Thoracic aorta (tissue), 2 donors: ENCODE data around the gene EXOC3L4. TPM values are rescaled to one million over a fixed set of nuclear protein-coding genes. Genes with fewer than 3 reads are reported as not detected.
"Not testable (repeated sequence)": the region's sequence is repeated elsewhere in the genome, so short reads cannot be mapped to it uniquely, and the experiment has no call there.

Experiments
- ATAC-seq: fragments of 150-250 bp; one replicate; pipeline ENCODE4 v1.8.0; 2017; ENCODE audit warnings: low read depth; ENCODE audit not compliant: insufficient number of reproducible peaks, low FRiP score
- DNase-seq: peaks from one replicate; pipeline ENCODE4 v3.0.0-alpha.2; 2020; ENCODE audit warnings: low spot score
- H3K27ac ChIP-seq, 2 donors: fragments of 200-600 bp; sonication (generic); 1 replicate in 1 of 2; 2 replicates in 1 of 2; pipeline ENCODE4 v1.5.1; 2016; ENCODE audit warnings: mild to moderate bottlenecking in 2 of 2, moderate library complexity in 2 of 2
- H3K27me3 ChIP-seq: fragments of 200-600 bp; sonication (generic); replicated peaks from 2 replicates; pipeline ENCODE4 v1.6.0; 2016; ENCODE audit warnings: mild to moderate bottlenecking; ENCODE audit not compliant: insufficient read depth
- H3K36me3 ChIP-seq: fragments of 200-600 bp; sonication (generic); one replicate; pipeline ENCODE4 v1.5.1; 2016
- H3K4me1 ChIP-seq, 2 donors: fragments of 200-600 bp; sonication (generic); 1 replicate in 1 of 2; 2 replicates in 1 of 2; pipeline versions ENCODE4 v1.5.1 to v1.6.0; 2016; ENCODE audit warnings: low read depth in 2 of 2, mild to moderate bottlenecking in 1 of 2; ENCODE audit not compliant: control insufficient read depth in 1 of 2
- H3K4me3 ChIP-seq: fragments of 200-600 bp; sonication (generic); 2 replicates; pipeline ENCODE4 v1.5.1; 2016; ENCODE audit warnings: mild to moderate bottlenecking
- H3K9me3 ChIP-seq: fragments of 200-600 bp; sonication (generic); 2 replicates; pipeline ENCODE4 v1.5.1; 2016
- total RNA-seq, 2 donors: library from RNA; depleted of rRNA; stranded (reverse); fragments of >200 nt; gene quantifications; one replicate each; pipeline versions ENCODE4 v1.1.0 to v1.2.3, GENCODE V29; 2016
- TF ChIP-seq, protein P1 (sequence below): fragments of 200-600 bp; sonication (generic); IDR thresholded peaks from one replicate; pipeline ENCODE4 v1.5.1; 2019; ENCODE audit warnings: antibody characterized with exemption

Gene EXOC3L4
- total RNA-seq, 2 donors from 2014 or later = not detected

DNA sequence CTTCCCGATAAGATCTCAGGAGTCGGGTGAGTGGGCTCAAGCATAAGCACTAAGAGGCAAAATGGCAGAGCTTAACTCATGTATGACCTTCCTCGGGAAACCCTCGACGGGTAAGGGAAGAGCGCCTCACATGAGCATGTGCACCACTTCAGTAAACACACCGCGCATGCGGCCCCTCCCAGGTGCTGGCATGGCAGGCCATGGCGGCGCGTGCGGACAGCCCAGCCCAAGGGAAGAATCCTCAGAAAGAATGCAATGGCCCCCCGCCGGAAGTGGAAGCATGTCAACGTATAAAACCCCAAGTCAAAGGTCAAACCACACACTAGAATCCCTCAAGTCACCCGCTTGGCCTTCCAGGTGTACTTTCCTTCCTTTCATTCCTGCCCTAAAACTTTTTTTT is 22.1 kb downstream of the EXOC3L4 start:
- no peak overlapping the region for H3K4me3 ChIP-seq
- H3K27ac ChIP-seq = no peak overlapping the region
- no peak for DNase-seq
- peaks cover 0 to 20% of the 10 kb centered on the region in 2 donors for H3K4me1 ChIP-seq
- ATAC-seq = no peak
- H3K9me3 ChIP-seq = no peaks in the 10 kb centered on the region
- no peaks in the 10 kb centered on the region for H3K27me3 ChIP-seq
- H3K36me3 ChIP-seq = no peaks in the 10 kb centered on the region
- TF ChIP-seq, protein P1, sequence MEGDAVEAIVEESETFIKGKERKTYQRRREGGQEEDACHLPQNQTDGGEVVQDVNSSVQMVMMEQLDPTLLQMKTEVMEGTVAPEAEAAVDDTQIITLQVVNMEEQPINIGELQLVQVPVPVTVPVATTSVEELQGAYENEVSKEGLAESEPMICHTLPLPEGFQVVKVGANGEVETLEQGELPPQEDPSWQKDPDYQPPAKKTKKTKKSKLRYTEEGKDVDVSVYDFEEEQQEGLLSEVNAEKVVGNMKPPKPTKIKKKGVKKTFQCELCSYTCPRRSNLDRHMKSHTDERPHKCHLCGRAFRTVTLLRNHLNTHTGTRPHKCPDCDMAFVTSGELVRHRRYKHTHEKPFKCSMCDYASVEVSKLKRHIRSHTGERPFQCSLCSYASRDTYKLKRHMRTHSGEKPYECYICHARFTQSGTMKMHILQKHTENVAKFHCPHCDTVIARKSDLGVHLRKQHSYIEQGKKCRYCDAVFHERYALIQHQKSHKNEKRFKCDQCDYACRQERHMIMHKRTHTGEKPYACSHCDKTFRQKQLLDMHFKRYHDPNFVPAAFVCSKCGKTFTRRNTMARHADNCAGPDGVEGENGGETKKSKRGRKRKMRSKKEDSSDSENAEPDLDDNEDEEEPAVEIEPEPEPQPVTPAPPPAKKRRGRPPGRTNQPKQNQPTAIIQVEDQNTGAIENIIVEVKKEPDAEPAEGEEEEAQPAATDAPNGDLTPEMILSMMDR = no peak

DNA sequence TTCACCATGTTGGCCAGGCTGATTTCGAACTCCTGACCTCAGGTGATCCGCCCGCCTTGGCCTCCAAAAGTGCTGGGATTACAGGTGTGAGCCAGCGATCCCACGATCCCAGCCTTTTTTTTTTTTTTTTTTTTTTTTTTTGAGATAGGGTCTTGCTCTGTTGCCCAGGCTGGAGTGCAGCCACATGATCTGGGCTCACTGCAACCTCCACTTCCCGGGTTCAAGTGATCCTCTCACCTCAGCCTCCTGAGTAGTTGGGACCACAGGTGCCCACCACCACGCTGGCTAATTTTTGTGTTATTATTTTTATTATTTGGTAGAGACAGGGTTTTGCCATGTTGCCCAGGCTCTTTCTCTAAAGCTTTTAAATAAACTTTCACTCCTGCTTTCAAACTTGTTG is 23.0 kb downstream of the EXOC3L4 start:
- not testable (repeated sequence) for ATAC-seq, H3K27ac ChIP-seq, H3K27me3 ChIP-seq, DNase-seq, H3K9me3 ChIP-seq, H3K36me3 ChIP-seq, H3K4me3 ChIP-seq
- H3K4me1 ChIP-seq = peaks cover 7 to 28% of the 10 kb centered on the region in 2 donors

DNA sequence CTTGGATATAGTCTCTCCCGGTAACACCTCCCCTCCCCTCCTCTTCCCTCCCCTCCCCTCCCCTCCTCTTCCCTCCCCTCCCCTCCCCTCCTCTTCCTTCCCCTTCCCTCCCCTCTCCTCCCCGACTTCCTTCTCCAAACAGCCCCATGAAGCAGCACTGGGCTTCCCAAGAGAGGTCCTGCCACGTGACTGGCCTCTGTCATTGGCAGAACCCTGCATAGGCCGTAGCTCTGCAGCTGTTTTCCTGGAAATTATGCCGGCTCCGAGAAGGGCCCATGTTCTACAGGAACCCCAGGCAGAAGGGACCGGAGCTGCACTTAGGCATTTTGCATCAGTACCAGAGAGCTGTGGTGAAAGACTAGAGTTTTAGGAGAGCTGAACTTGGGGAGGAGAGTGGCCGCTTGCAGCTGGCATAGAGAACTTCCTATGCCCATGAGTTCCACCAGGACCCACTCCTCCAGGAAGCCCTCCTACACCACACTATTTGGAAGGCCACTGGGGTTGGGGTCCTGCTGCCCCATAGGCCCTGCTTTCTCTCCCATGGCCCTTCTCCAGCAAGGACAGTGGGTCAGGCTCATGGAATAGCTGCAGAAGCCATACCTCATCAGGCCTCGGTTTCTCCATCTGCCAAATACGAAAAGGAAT is 23.6 kb downstream of the EXOC3L4 start:
- Histone ChIP-seq H3K27ac (peak overlapping the region; percentile 10 to 19), H3K9me3 (no peaks in the 10 kb centered on the region), H3K4me1 (peaks cover 12 to 34% of the 10 kb centered on the region in 2 donors), H3K36me3 (no peaks in the 10 kb centered on the region), H3K27me3 (no peaks in the 10 kb centered on the region), H3K4me3 (no peak overlapping the region)
- peak; percentile 28 for DNase-seq
- TF ChIP-seq, protein P1 = no peak
- ATAC-seq = no peak

DNA sequence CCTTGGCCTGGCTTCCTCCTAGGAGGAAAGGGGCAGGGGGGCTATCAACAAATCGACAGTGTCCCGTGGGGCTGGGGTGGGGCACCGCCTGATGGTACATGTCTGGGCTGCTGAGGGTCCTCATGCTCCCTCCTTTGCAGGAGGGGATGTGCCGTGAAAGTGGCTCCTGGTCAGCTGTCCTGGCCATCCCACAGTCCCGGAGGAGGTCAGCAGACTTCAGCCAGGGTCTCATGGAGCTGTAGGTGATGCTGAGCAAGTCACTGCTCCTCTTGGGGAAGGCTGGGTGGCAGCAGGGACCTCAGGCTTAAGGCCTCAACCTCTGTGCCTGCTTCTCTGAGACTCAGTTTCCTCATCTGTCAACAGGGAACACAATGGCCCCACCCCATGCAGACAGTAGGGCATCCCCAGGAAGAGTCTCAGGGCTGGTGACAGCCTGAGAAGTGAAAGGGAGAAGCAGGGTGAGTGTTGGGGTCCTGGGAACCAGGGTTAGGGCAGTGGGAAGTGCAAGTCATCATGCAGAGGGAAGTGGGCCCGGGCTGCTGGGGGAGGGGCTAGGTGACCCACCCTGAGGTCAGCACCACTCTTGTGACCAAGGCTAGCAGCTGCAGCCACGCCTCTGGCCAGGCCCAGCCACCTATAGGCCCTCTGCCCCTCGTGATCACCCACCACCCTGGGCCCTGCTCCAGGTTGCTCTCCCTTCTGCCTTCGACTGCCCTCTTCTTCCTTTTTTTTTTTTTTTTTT is 24.3 kb downstream of the EXOC3L4 start:
- Histone ChIP-seq H3K36me3 (no peaks in the 10 kb centered on the region), H3K9me3 (no peaks in the 10 kb centered on the region), H3K4me1 (peaks cover 12 to 38% of the 10 kb centered on the region in 2 donors), H3K27ac (peak overlapping the region; percentile 10 to 19), H3K27me3 (no peaks in the 10 kb centered on the region), H3K4me3 (no peak overlapping the region)
- ATAC-seq (no peak), DNase-seq (no peak)
- TF ChIP-seq, protein P1 = no peak

DNA sequence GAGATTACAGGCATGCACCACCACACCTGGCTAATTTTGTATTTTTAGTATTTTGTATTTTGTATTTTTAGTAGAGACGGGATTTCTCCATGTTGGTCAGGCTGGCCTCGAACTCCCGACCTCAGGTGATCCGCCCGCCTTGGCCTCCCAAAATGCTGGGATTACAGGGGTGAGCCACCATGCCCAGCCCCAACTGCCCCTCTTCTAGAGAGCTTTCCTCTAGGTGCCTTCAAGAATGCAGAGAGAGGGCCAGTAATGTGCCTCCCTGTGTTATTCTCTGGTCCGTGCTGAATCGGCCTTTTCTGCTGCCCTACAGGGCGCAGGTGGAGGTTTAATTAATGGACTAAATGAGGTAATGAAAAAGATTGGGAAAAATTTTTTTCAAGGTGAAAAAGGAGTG is 25.0 kb downstream of the EXOC3L4 start:
- H3K27ac ChIP-seq = not testable (repeated sequence)

DNA sequence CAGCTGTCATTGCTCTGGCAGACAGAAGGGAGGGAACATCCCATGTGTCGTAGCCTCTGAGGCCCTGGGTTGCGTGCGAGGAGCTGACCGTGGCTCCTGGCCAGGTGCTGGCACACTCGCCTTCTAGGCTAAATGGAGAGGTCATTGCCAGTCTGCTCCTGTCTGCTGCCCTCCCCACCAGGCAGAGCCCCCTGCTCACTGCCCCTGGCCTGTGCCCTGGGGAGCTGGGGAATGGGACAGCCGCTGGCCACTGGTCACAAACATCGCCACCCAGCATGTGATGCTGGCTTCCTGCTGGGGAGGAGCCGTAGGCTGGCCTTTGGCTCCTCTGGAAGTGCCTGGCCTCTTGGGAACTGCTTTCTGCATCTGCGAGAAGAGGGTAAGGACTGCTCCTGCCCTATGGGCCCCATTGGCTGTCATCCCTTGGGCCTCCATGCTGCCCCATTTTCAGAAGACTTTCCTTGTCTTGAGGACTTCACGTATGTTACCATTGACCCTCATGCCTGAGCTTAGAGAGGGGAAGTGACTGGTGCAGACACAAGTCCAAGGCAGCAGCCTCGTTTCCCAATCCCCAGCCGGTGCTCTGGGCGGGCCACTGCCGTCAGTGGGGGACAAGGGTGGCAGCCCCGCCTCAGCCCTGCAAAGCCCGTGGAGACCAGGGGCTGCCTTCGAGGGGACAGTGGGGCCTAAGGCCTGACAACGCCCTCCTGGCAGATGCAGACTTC is 26.8 kb downstream of the EXOC3L4 start:
- Histone ChIP-seq H3K27ac (peak overlapping the region; percentile 10 to 71), H3K27me3 (no peaks in the 10 kb centered on the region), H3K36me3 (no peaks in the 10 kb centered on the region), H3K9me3 (no peaks in the 10 kb centered on the region), H3K4me1 (peaks cover 12 to 48% of the 10 kb centered on the region in 2 donors), H3K4me3 (peak overlapping the region; percentile 83)
- ATAC-seq (no peak), DNase-seq (no peak)
- TF ChIP-seq, protein P1 = no peak

More for the DNA sequence above, 25.0 kb downstream of the EXOC3L4 start:
- peaks cover 12 to 45% of the 10 kb centered on the region in 2 donors for H3K4me1 ChIP-seq
- not testable (repeated sequence) for H3K9me3 ChIP-seq, H3K36me3 ChIP-seq, DNase-seq, H3K4me3 ChIP-seq, ATAC-seq, H3K27me3 ChIP-seq
